ENCODE data around the gene NIP7. TPM values are rescaled to one million over a fixed set of nuclear protein-coding genes. Genes with fewer than 3 reads are reported as not detected.

NIP7 gene
- total RNA-seq, 1 experiment from 2014 or later, result 62.8 TPM

- Histone ChIP-seq H3K79me2 (ENCODE audit: insufficient read depth, low read length) (peaks cover 91% of the 10 kb centered on the region), H3K4me2 (ENCODE audit: low read length) (no peak overlapping the region), H3K4me3 (replicated peaks in 1 of 2; ENCODE audit: low read depth in 1 of 2, low read length in 2 of 2) (no peak overlapping the region), H3K9me2 (ENCODE audit: insufficient read depth) (no peaks in the 10 kb centered on the region), H3K27me3 (ENCODE audit: insufficient read depth, low read length) (no peaks in the 10 kb centered on the region), H3K27ac (ENCODE audit: low read depth, low read length) (no peak overlapping the region), H3K9ac (ENCODE audit: low read length) (no peak overlapping the region), H3K36me3 (ENCODE audit: control insufficient read depth in 1 of 2, insufficient read depth in 2 of 2, low read length in 2 of 2) (peaks cover 55 to 58% of the 10 kb centered on the region in 2 experiments; a peak in 3 of 4 replicates), H4K20me1 (ENCODE audit: insufficient read depth) (peaks cover 9% of the 10 kb centered on the region; the same call in 1 of the 2 replicates), H2AFZ (ENCODE audit: low read depth, low read length, poor library complexity, severe bottlenecking) (no peak overlapping the region), H3K4me1 (ENCODE audit: control insufficient read depth in 1 of 2, insufficient read depth in 2 of 2, low read length in 2 of 2) (no peaks in the 10 kb centered on the region), H3K9me3 (ENCODE audit: control insufficient read depth in 1 of 2, insufficient read depth in 1 of 2, low read depth in 1 of 2, low read length in 2 of 2) (no peaks in the 10 kb centered on the region)
- ChIA-PET RAD21 (ENCODE audit: low non-redundant PET in 1 of 2, low total read pairs in 2 of 2, uncharacterized antibody in 2 of 2, unreplicated experiment in 2 of 2) (no interaction called here), POLR2A (no interaction called here), CTCF (no interaction called here)
- TF ChIP-seq FOSL1 (IDR thresholded peaks at IDR 0.05; ENCODE audit: low read depth) (no peak), TCF7L2 (IDR thresholded peaks at IDR 0.05; ENCODE audit: borderline replicate concordance, extremely low read depth, insufficient read depth, insufficient read length) (no peak), RAD21 (IDR thresholded peaks at IDR 0.05; ENCODE audit: low read depth) (no peak), POLR2A (IDR thresholded peaks at IDR 0.05; ENCODE audit: borderline replicate concordance, extremely low read depth, insufficient read depth, insufficient read length) (no peak), SP1 (IDR thresholded peaks at IDR 0.05; ENCODE audit: low read depth) (no peak), ELF1 (IDR thresholded peaks at IDR 0.05; ENCODE audit: borderline replicate concordance, low read depth) (no peak), SRF (IDR thresholded peaks at IDR 0.05; ENCODE audit: low read depth) (no peak), YY1 (IDR thresholded peaks at IDR 0.05; ENCODE audit: extremely low read depth, insufficient replicate concordance, low read depth, low read length) (no peak)
- ATAC-seq, result no peak
- no TSS peak for BruUV-seq (replicated peaks)
- intact Hi-C loops (cut with micrococcal nuclease), result no loop called here
- no peak for DNase-seq (ENCODE audit: low read depth, low spot score)
Measured at GRCh38 chr16:69376393-69377059, 37.0 kb downstream of the NIP7 start.

GRCh38 chr16:69378036-69378435 is 38.5 kb downstream of the NIP7 start:
- no peak for DNase-seq (ENCODE audit: low read depth, low spot score)
- no peak for ATAC-seq
- peaks cover 59 to 60% of the 10 kb centered on the region in 2 experiments for H3K36me3 ChIP-seq (ENCODE audit: control insufficient read depth in 1 of 2, insufficient read depth in 2 of 2, low read length in 2 of 2)
- ChIA-PET RAD21 (ENCODE audit: low non-redundant PET in 1 of 2, low total read pairs in 2 of 2, uncharacterized antibody in 2 of 2, unreplicated experiment in 2 of 2) (no interaction called here), CTCF (no interaction called here), POLR2A (no interaction called here)
- peaks cover 96% of the 10 kb centered on the region for H3K79me2 ChIP-seq (ENCODE audit: insufficient read depth, low read length)
- no peaks in the 10 kb centered on the region for H3K27me3 ChIP-seq (ENCODE audit: insufficient read depth, low read length)
- H3K4me1 ChIP-seq (ENCODE audit: control insufficient read depth in 1 of 2, insufficient read depth in 2 of 2, low read length in 2 of 2), result no peaks in the 10 kb centered on the region
- no peak overlapping the region for H3K9ac ChIP-seq (ENCODE audit: low read length)
- no peak overlapping the region for H3K4me3 ChIP-seq (replicated peaks in 1 of 2; ENCODE audit: low read depth in 1 of 2, low read length in 2 of 2)
- intact Hi-C loops (cut with micrococcal nuclease), result no loop called here
- peaks cover 2% of the 10 kb centered on the region; the same call in 1 of the 2 replicates for H4K20me1 ChIP-seq (ENCODE audit: insufficient read depth)
- no peaks in the 10 kb centered on the region for H3K9me3 ChIP-seq (ENCODE audit: control insufficient read depth in 1 of 2, insufficient read depth in 1 of 2, low read depth in 1 of 2, low read length in 2 of 2)
- TF ChIP-seq MAX (IDR thresholded peaks at IDR 0.05) (no peak), RAD21 (IDR thresholded peaks at IDR 0.05; ENCODE audit: low read depth) (no peak), EZH2 (IDR thresholded peaks at IDR 0.05) (no peak), SP1 (IDR thresholded peaks at IDR 0.05; ENCODE audit: low read depth) (no peak), CBX3 (IDR thresholded peaks at IDR 0.05; ENCODE audit: low read depth) (no peak), ZFX (IDR thresholded peaks at IDR 0.05) (no peak), EGR1 (IDR thresholded peaks at IDR 0.05; ENCODE audit: low read depth) (no peak)
- TF ChIP-seq, protein P1, sequence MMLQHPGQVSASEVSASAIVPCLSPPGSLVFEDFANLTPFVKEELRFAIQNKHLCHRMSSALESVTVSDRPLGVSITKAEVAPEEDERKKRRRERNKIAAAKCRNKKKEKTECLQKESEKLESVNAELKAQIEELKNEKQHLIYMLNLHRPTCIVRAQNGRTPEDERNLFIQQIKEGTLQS (IDR thresholded peaks at IDR 0.05), result no peak
- H3K9me2 ChIP-seq (ENCODE audit: insufficient read depth), result no peaks in the 10 kb centered on the region
- no TSS peak for BruUV-seq (replicated peaks)
- H2AFZ ChIP-seq (ENCODE audit: low read depth, low read length, poor library complexity, severe bottlenecking), result no peak overlapping the region
- H3K4me2 ChIP-seq (ENCODE audit: low read length), result no peak overlapping the region
- H3K27ac ChIP-seq (ENCODE audit: low read depth, low read length), result no peak overlapping the region

Data from HCT116 (cell line).